ENCODE measurements around the gene OTUD3. TPM values are rescaled to one million over a fixed set of nuclear protein-coding genes. Genes with fewer than 3 reads are reported as not detected.
"Not testable (repeated sequence)": the region's sequence is repeated elsewhere in the genome, so short reads cannot be mapped to it uniquely, and the experiment has no call there.

OTUD3 gene
- polyA plus RNA-seq, 4 donors: 2.2 to 21.4 (median 3.1) TPM

DNA sequence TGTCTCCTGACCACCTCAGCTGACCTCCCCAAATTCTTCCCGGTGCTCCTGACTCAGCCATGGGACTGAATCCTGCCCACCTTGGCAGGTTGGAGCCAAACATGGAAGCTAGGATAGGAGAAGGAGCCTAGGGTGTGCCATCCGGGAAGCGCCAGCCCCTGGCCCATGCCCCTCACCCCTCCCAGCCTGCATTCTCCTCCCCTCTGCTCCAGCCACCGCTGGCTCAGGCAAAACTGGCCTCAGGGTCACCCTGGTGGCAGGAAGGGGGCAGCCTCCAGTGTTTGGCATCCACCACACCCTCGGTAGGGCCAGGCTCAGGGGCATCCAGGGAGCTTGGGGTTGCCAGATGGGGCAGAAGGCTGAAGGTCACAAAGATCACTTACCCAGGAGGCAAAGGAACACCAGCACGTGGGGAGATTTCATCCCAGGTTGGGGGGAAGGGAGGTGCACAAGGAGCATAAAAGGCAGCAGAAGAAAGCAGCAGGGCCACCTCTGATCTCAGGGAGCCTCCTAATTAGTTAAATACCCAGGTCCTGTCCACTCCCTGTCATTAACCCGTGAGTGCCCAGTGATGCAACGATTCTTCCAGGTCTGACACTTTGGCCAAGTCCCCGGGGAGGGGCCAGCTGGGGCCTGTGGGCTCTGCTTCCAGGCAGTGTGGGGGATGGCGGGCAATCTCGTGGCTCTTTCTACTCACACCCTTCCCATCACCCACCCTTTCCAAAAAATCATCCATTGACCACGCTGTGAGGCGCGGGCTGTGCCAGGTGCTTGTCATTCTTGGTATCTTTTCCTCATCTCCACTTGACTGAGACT, 41.1 kb downstream of the OTUD3 start, which contains the start of gene PLA2G2E:
PLA2G2E (minus strand) TSS at position 481 of the 816 bp plus-strand sequence; CDS start at position 423, 58 bp downstream.
- peaks cover 0 to 3% (median 0%) of the 10 kb centered on the region in 3 donors for H3K27me3 ChIP-seq (ENCODE audit: control insufficient read depth in 3 of 3, insufficient read depth in 3 of 3, low read length in 3 of 3)
- 53 to 65% (median 55%) methylated on average over 14 of the region's 14 CpGs for WGBS, 3 donors
- peaks cover 0 to 3% (median 0%) of the 10 kb centered on the region in 3 donors for H3K4me1 ChIP-seq (ENCODE audit: control insufficient read depth in 3 of 3, insufficient read depth in 2 of 3, low read depth in 1 of 3, low read length in 2 of 3)
- no peak within 1 kb of the TSS for H3K27ac ChIP-seq (ENCODE audit: low read depth in 1 of 3, low read length in 2 of 3)
- DNase-seq (peak; percentile 13 to 16), FAIRE-seq (no peak)
- no peak within 1 kb of the TSS for H3K4me3 ChIP-seq (ENCODE audit: low read depth in 1 of 3, low read length in 3 of 3)
- no peaks in the 10 kb centered on the region for H3K9me3 ChIP-seq (ENCODE audit: control insufficient read depth in 2 of 2, insufficient read depth in 1 of 2, low read depth in 1 of 2, low read length in 1 of 2)
- H3K36me3 ChIP-seq (ENCODE audit: control insufficient read depth in 3 of 3, insufficient read depth in 2 of 3, low read depth in 1 of 3, low read length in 3 of 3): no peaks in the 10 kb centered on the region

- H3K9me3 ChIP-seq (ENCODE audit: control insufficient read depth in 2 of 2, insufficient read depth in 1 of 2, low read depth in 1 of 2, low read length in 1 of 2): no peaks in the 10 kb centered on the region
- peaks cover 0 to 3% (median 0%) of the 10 kb centered on the region in 3 donors for H3K27me3 ChIP-seq (ENCODE audit: control insufficient read depth in 3 of 3, insufficient read depth in 3 of 3, low read length in 3 of 3)
- peaks cover 0 to 3% (median 0%) of the 10 kb centered on the region in 3 donors for H3K4me1 ChIP-seq (ENCODE audit: control insufficient read depth in 3 of 3, insufficient read depth in 2 of 3, low read depth in 1 of 3, low read length in 2 of 3)
- no peak for FAIRE-seq
- H3K4me3 ChIP-seq (ENCODE audit: low read depth in 1 of 3, low read length in 3 of 3): no peak overlapping the region
- WGBS, 3 donors: 73 to 82% (median 80%) methylated on average over 13 of the region's 13 CpGs
- H3K27ac ChIP-seq (ENCODE audit: low read depth in 1 of 3, low read length in 2 of 3): no peak overlapping the region
- DNase-seq: no peak
- no peaks in the 10 kb centered on the region for H3K36me3 ChIP-seq (ENCODE audit: control insufficient read depth in 3 of 3, insufficient read depth in 2 of 3, low read depth in 1 of 3, low read length in 3 of 3)
Measured at GRCh38 chr1:19923953-19924346, 41.8 kb downstream of the OTUD3 start.

DNA sequence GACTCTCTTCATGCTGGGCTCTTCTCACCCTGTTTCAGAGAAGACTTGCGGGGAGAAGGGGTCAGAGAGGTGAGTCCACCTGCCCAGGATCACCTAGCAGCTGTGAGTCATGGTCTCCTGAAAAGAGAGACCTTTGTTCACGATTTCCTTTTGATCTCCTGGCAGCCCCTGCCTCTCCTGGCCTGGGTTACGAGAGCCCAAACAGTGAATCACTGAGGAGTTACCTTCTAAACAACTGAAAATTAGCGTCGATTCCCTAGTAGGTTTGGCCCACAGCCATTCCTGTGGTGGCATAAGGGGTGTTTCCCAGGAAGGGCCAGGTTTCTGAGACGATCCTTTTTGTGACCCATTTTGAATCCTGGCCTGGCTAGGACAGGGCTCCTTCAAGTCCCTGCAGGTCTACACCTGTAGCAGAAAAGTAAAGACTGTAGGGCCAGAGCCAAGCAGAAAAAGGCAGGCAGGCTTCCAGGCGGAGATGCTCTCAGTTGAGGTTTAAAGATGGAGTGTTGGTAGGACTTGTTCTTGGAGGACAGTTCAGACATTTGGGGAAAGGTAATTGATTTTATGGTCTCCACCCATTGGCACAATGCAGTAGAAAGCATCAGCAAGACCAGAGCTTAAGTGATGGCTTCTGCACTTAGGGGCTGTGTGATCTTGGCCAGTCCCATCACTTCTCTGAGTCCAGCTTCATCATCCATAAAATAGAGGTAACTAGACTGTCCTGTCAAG, 43.3 kb downstream of the OTUD3 start:
- no peak for FAIRE-seq
- H3K4me1 ChIP-seq (ENCODE audit: control insufficient read depth in 3 of 3, insufficient read depth in 2 of 3, low read depth in 1 of 3, low read length in 2 of 3): peaks cover 0 to 3% (median 0%) of the 10 kb centered on the region in 3 donors
- no peak overlapping the region for H3K4me3 ChIP-seq (ENCODE audit: low read depth in 1 of 3, low read length in 3 of 3)
- H3K27ac ChIP-seq (ENCODE audit: low read depth in 1 of 3, low read length in 2 of 3): no peak overlapping the region
- peak; percentile 9 to 27 for DNase-seq
- WGBS, 3 donors: 25 to 61% (median 38%) methylated on average over 7 of the region's 7 CpGs
- H3K36me3 ChIP-seq (ENCODE audit: control insufficient read depth in 3 of 3, insufficient read depth in 2 of 3, low read depth in 1 of 3, low read length in 3 of 3): no peaks in the 10 kb centered on the region
- H3K27me3 ChIP-seq (ENCODE audit: control insufficient read depth in 3 of 3, insufficient read depth in 3 of 3, low read length in 3 of 3): peaks cover 0 to 3% (median 0%) of the 10 kb centered on the region in 3 donors
- H3K9me3 ChIP-seq (ENCODE audit: control insufficient read depth in 2 of 2, insufficient read depth in 1 of 2, low read depth in 1 of 2, low read length in 1 of 2): no peaks in the 10 kb centered on the region

GRCh38 chr1:19926296-19927129, 44.3 kb downstream of the OTUD3 start:
- DNase-seq (no peak), FAIRE-seq (no peak)
- no peak overlapping the region for H3K4me3 ChIP-seq (ENCODE audit: low read depth in 1 of 3, low read length in 3 of 3)
- H3K4me1 ChIP-seq (ENCODE audit: control insufficient read depth in 3 of 3, insufficient read depth in 2 of 3, low read depth in 1 of 3, low read length in 2 of 3): no peaks in the 10 kb centered on the region
- 33 to 50% (median 47%) methylated on average over 8 of the region's 8 CpGs for WGBS, 3 donors
- H3K36me3 ChIP-seq (ENCODE audit: control insufficient read depth in 3 of 3, insufficient read depth in 2 of 3, low read depth in 1 of 3, low read length in 3 of 3): no peaks in the 10 kb centered on the region
- peaks cover 0 to 6% (median 0%) of the 10 kb centered on the region in 3 donors for H3K27me3 ChIP-seq (ENCODE audit: control insufficient read depth in 3 of 3, insufficient read depth in 3 of 3, low read length in 3 of 3)
- no peak overlapping the region for H3K27ac ChIP-seq (ENCODE audit: low read depth in 1 of 3, low read length in 2 of 3)
- H3K9me3 ChIP-seq (ENCODE audit: control insufficient read depth in 2 of 2, insufficient read depth in 1 of 2, low read depth in 1 of 2, low read length in 1 of 2): peaks cover 2 to 5% of the 10 kb centered on the region in 2 donors

DNA sequence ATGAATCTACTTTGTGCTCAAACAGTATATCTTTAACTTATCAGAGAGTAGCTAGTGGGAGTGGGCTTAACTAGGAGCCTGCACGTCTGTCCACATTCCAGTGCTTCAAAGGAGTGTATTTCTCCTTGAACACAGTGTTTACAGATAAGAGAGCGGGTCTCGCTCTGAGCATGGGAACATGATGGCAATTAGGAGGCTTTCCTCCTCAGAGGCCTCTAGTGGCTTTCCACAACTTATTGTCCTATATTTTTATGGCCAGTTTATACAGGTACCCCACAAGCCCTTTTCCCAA, 44.9 kb downstream of the OTUD3 start:
- H3K27me3 ChIP-seq (ENCODE audit: control insufficient read depth in 3 of 3, insufficient read depth in 3 of 3, low read length in 3 of 3); H3K27ac ChIP-seq (ENCODE audit: low read depth in 1 of 3, low read length in 2 of 3); DNase-seq; FAIRE-seq; H3K4me3 ChIP-seq (ENCODE audit: low read depth in 1 of 3, low read length in 3 of 3); H3K4me1 ChIP-seq (ENCODE audit: control insufficient read depth in 3 of 3, insufficient read depth in 2 of 3, low read depth in 1 of 3, low read length in 2 of 3); H3K36me3 ChIP-seq (ENCODE audit: control insufficient read depth in 3 of 3, insufficient read depth in 2 of 3, low read depth in 1 of 3, low read length in 3 of 3): not testable (repeated sequence)
- WGBS, 3 donors: 22 to 55% (median 38%) methylated on average over 3 of the region's 3 CpGs
- peaks cover 2 to 11% of the 10 kb centered on the region in 2 donors for H3K9me3 ChIP-seq (ENCODE audit: control insufficient read depth in 2 of 2, insufficient read depth in 1 of 2, low read depth in 1 of 2, low read length in 1 of 2)

- Histone ChIP-seq H3K9me3 (ENCODE audit: control insufficient read depth in 2 of 2, insufficient read depth in 1 of 2, low read depth in 1 of 2, low read length in 1 of 2) (peaks cover 2 to 20% of the 10 kb centered on the region in 2 donors), H3K4me3 (ENCODE audit: low read depth in 1 of 3, low read length in 3 of 3) (no peak overlapping the region), H3K27ac (ENCODE audit: low read depth in 1 of 3, low read length in 2 of 3) (no peak overlapping the region), H3K4me1 (ENCODE audit: control insufficient read depth in 3 of 3, insufficient read depth in 2 of 3, low read depth in 1 of 3, low read length in 2 of 3) (no peaks in the 10 kb centered on the region), H3K27me3 (ENCODE audit: control insufficient read depth in 3 of 3, insufficient read depth in 3 of 3, low read length in 3 of 3) (peaks cover 0 to 3% (median 0%) of the 10 kb centered on the region in 3 donors), H3K36me3 (ENCODE audit: control insufficient read depth in 3 of 3, insufficient read depth in 2 of 3, low read depth in 1 of 3, low read length in 3 of 3) (no peaks in the 10 kb centered on the region)
- 6 to 96% (median 13%) methylated on average over 1 of the region's 1 CpG for WGBS, 3 donors
- DNase-seq (no peak), FAIRE-seq (no peak)
Measured at GRCh38 chr1:19932866-19933265, 50.7 kb downstream of the OTUD3 start.

- Histone ChIP-seq H3K36me3 (ENCODE audit: control insufficient read depth in 3 of 3, insufficient read depth in 2 of 3, low read depth in 1 of 3, low read length in 3 of 3) (no peaks in the 10 kb centered on the region), H3K27ac (ENCODE audit: low read depth in 1 of 3, low read length in 2 of 3) (no peak overlapping the region), H3K4me1 (ENCODE audit: control insufficient read depth in 3 of 3, insufficient read depth in 2 of 3, low read depth in 1 of 3, low read length in 2 of 3) (no peaks in the 10 kb centered on the region), H3K9me3 (ENCODE audit: control insufficient read depth in 2 of 2, insufficient read depth in 1 of 2, low read depth in 1 of 2, low read length in 1 of 2) (peaks cover 2 to 20% of the 10 kb centered on the region in 2 donors), H3K27me3 (ENCODE audit: control insufficient read depth in 3 of 3, insufficient read depth in 3 of 3, low read length in 3 of 3) (peaks cover 0 to 3% (median 0%) of the 10 kb centered on the region in 3 donors), H3K4me3 (ENCODE audit: low read depth in 1 of 3, low read length in 3 of 3) (no peak overlapping the region)
- 86 to 94% (median 92%) methylated on average over 7 of the region's 7 CpGs for WGBS, 3 donors
- no peak for FAIRE-seq
- DNase-seq: no peak
Measured at GRCh38 chr1:19934336-19934735, 52.1 kb downstream of the OTUD3 start.

Measured in small intestine (tissue), 7 donors.